ENCODE data around the gene EML5. TPM values are rescaled to one million over a fixed set of nuclear protein-coding genes. Genes with fewer than 3 reads are reported as not detected.

EML5 gene
- total RNA-seq, 1 donor from 2014 or later, result 1.5 TPM

DNA sequence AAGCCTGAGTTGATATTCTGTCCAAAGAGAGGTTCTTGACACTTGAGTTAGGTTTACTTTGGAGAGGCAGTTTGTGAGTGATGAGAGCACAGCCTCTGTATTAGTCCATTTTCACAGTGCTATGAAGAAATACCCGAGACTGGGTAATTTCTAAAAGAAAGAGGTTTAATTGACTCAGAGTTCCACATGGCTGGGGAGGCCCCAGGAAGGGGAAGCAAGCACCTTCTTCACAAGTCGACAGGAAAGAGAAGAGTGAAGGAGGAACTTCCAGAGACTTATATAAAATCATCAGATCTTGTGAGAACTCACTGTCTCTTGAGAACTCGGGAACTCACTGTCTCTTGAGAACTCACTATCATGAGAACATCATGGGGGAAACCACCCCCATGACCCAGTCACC lies 224.6 kb downstream of the EML5 start:
- intact Hi-C loops (cut with micrococcal nuclease), result no loop called here

DNA sequence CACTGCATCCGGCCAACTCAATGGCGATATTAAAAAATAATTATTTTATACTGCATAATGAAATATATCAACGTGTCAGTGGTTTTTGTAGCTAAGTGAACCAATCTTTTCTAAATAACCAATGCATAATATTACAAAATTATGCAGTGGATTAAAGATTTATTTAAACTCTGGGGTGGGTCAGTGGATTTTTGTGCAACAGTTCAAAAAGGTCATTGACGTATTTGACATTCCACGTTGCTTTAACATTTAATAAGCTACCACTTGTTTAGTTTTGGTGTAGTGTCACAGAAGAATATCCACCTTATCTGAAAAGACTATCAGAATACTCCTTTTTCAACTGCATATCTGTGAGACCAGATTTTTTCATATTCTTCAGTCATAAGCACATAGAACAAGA lies 227.3 kb downstream of the EML5 start:
- intact Hi-C loops (cut with micrococcal nuclease), result no loop called here

DNA sequence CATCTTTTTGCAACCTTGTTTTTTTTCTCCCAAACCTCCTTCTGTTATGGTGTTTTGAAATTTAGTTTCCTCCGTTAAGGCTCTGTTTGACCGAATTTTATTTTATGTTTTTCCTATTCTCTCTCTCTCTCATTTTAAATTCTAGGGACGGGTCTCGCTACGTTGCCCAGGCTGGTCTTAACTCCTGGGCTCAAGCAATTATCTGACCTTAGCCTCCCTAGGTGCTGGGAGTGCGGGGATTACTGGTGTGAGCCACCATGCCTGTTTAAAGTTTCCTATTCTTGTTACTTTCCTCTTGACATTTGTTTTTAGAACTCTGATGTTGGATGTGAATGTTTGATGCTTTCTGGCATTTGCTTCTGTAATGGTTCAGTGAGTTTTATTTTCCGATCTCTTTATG lies 228.9 kb downstream of the EML5 start:
- intact Hi-C loops (cut with micrococcal nuclease), result loop anchor here (2.0 to 5.0 kb wide), 4 partner anchors 177 to 1393 kb away; partner anchors contain the start of genes EML5, GALC, SPATA7 and TDP1

DNA sequence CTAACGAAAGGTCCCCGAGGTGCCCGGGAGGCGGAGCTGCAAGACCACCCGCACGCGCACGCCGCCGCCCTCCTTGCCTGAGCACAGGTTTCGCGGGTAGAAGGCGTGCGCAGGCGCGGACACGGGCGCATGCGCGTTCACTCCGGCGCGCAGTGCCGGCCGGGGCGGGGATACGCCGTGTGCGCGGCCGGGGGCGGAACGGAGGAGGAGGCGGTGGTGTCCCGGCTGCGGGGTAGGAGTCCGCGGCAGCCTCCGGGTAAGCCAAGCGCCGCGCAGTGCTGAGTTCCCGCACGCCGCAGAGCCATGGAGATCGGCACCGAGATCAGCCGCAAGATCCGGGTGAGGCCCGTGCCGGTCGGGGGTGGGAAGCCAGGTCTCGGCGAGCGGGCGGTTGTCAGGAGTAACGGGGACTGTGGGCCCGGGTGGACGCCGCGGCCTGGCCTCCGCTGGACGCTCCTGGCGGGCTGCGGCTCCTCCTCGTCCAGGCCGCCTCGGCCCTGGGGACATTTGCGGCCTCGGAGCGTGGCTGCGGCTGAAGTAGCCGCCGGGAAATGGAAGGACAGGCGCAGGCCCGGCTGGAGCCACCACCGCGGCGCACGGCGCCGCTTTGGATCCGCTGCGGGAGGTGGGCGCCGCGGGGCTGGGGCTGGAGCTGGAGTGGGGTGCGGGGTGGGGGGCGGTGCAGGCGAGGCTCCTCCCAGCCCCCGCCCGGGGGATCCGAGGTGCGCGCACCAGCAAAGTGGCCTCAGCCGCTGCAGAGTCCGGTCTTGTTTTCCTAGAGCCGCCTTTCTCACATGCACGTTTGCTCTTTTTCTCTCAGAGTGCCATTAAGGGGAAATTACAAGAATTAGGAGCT lies 229.7 kb downstream of the EML5 start, which contains the start of gene ZC3H14:
TSS of gene ZC3H14 (plus strand) at position 207 of the 856 bp plus-strand sequence. CDS start at position 304, 97 bp downstream.
- intact Hi-C loops (cut with micrococcal nuclease), result loop anchor here (1.0 to 5.0 kb wide), 5 partner anchors 9 to 1394 kb away; partner anchors contain the start of genes EML5, GALC, SPATA7 and TDP1

DNA sequence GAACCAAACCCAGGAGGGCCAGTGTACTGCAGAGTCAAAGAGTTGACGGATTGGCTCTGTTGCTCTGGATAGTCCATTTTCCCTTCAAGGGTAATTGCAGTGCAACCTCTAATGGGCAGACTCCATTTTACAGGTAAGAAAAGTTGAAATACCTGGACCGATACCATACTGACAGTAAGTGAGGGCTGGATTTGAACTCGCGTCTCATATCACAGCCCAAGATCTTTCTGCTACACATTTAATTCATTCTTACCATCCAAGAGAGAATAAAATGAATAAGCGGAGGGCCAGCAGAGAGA lies 230.3 kb downstream of the EML5 start:
- intact Hi-C loops (cut with micrococcal nuclease), result loop anchor here (1.0 to 5.0 kb wide), 5 partner anchors 8 to 1395 kb away; partner anchors contain the start of genes EML5, GALC, SPATA7 and TDP1

Other genes starting within 250 kb of the EML5 start
- gene PTPN21, start 237.9 kb downstream of the EML5 start, total RNA-seq, result 0.23 TPM in 1 of 2 replicates, not detected in the other
- gene ZC3H14, start 229.9 kb downstream of the EML5 start, total RNA-seq, result 37.8 and 41.2 TPM in 2 replicates
- 1.6 and 1.7 TPM in 2 replicates for gene TTC8, start 31.7 kb upstream of the EML5 start, total RNA-seq